Type B pancreatic cell (in vitro differentiated cells): ENCODE measurements around the gene F2RL1. TPM values are rescaled to one million over a fixed set of nuclear protein-coding genes. Genes with fewer than 3 reads are reported as not detected.
"Not testable (repeated sequence)": the region's sequence is repeated elsewhere in the genome, so short reads cannot be mapped to it uniquely, and the experiment has no call there.

Source experiments
- DNase-seq: peaks from one replicate; pipeline ENCODE4 v3.0.0; 2021; ENCODE audit warnings: mixed read lengths; ENCODE audit not compliant: unreplicated experiment; ENCODE audit errors: extremely low spot score
- H3K27ac Mint-ChIP-seq: 2 replicates; pipeline ENCODE4 v1.8.0; 2021; ENCODE audit warnings: mild to moderate bottlenecking, mixed read lengths
- H3K27me3 Mint-ChIP-seq: 2 replicates; pipeline ENCODE4 v1.8.0; 2021; ENCODE audit warnings: mixed read lengths
- H3K36me3 Mint-ChIP-seq: 2 replicates; pipeline ENCODE4 v1.8.0; 2021; ENCODE audit warnings: mixed read lengths
- H3K4me1 Mint-ChIP-seq: one replicate; pipeline ENCODE4 v1.8.0; 2021; ENCODE audit warnings: mixed read lengths; ENCODE audit not compliant: unreplicated experiment
- H3K4me3 Mint-ChIP-seq: 2 replicates; pipeline ENCODE4 v1.8.0; 2021; ENCODE audit warnings: mild to moderate bottlenecking, mixed read lengths
- H3K9me3 Mint-ChIP-seq: 2 replicates; pipeline ENCODE4 v1.8.0; 2021; ENCODE audit warnings: mixed read lengths
- CTCF ChIP-seq: fragments of 200-600 bp; sonication (generic); conservative IDR thresholded peaks from 2 replicates; pipeline ENCODE4 v1.5.0; 2021; ENCODE audit warnings: antibody characterized with exemption, mild to moderate bottlenecking
- total RNA-seq: library from RNA; stranded (reverse); gene quantifications from 2 replicates; pipeline ENCODE4 v1.2.1, GENCODE V29; 2021; ENCODE audit warnings: low replicate concordance

The F2RL1 gene
- total RNA-seq, 1 donor from 2014 or later, result 10.9 TPM

- Mint-ChIP-seq H3K27me3 (no peaks in the 10 kb centered on the region), H3K36me3 (no peaks in the 10 kb centered on the region)
Observed at GRCh38 chr5:76854644-76855043, 35.8 kb downstream of the F2RL1 start.

GRCh38 chr5:76855501-76855900 lies 36.7 kb downstream of the F2RL1 start:
- DNase-seq, H3K9me3 Mint-ChIP-seq, H3K36me3 Mint-ChIP-seq, H3K4me1 Mint-ChIP-seq, H3K4me3 Mint-ChIP-seq, H3K27me3 Mint-ChIP-seq, H3K27ac Mint-ChIP-seq: not testable (repeated sequence)

More at GRCh38 chr5:76854644-76855043, 35.8 kb downstream of the F2RL1 start:
- no peak for DNase-seq
- TF ChIP-seq CTCF, result no peak
- Mint-ChIP-seq H3K27ac (no peak overlapping the region), H3K4me3 (no peak overlapping the region), H3K9me3 (no peaks in the 10 kb centered on the region), H3K4me1 (no peaks in the 10 kb centered on the region)

GRCh38 chr5:76855961-76856360 lies 37.1 kb downstream of the F2RL1 start:
- no peaks in the 10 kb centered on the region for H3K36me3 Mint-ChIP-seq

GRCh38 chr5:76856800-76857199 lies 38.0 kb downstream of the F2RL1 start:
- H3K9me3 Mint-ChIP-seq, H3K27ac Mint-ChIP-seq, H3K27me3 Mint-ChIP-seq, H3K4me3 Mint-ChIP-seq, DNase-seq, H3K4me1 Mint-ChIP-seq, H3K36me3 Mint-ChIP-seq: not testable (repeated sequence)

More at GRCh38 chr5:76855961-76856360, 37.1 kb downstream of the F2RL1 start:
- no peak for DNase-seq
- no peaks in the 10 kb centered on the region for H3K9me3 Mint-ChIP-seq
- no peaks in the 10 kb centered on the region for H3K27me3 Mint-ChIP-seq
- H3K4me3 Mint-ChIP-seq, result no peak overlapping the region
- H3K4me1 Mint-ChIP-seq, result no peaks in the 10 kb centered on the region
- no peak overlapping the region for H3K27ac Mint-ChIP-seq
- TF ChIP-seq CTCF, result no peak

- no peak overlapping the region for H3K27ac Mint-ChIP-seq
- no peak for TF ChIP-seq CTCF
- H3K4me1 Mint-ChIP-seq, result peaks cover 10% of the 10 kb centered on the region
Observed at GRCh38 chr5:76859591-76860247, 40.9 kb downstream of the F2RL1 start.

GRCh38 chr5:76861612-76862011 lies 42.8 kb downstream of the F2RL1 start:
- no peak for DNase-seq
- Mint-ChIP-seq H3K4me1 (peaks cover 10% of the 10 kb centered on the region), H3K9me3 (peaks cover 5% of the 10 kb centered on the region), H3K4me3 (no peak overlapping the region), H3K36me3 (no peaks in the 10 kb centered on the region), H3K27ac (no peak overlapping the region), H3K27me3 (no peaks in the 10 kb centered on the region)
- no peak for TF ChIP-seq CTCF

More at GRCh38 chr5:76859591-76860247, 40.9 kb downstream of the F2RL1 start:
- H3K36me3 Mint-ChIP-seq, result no peaks in the 10 kb centered on the region
- no peak overlapping the region for H3K4me3 Mint-ChIP-seq
- no peaks in the 10 kb centered on the region for H3K27me3 Mint-ChIP-seq
- DNase-seq, result no peak
- H3K9me3 Mint-ChIP-seq, result peaks cover 5% of the 10 kb centered on the region

GRCh38 chr5:76863001-76863400 lies 44.2 kb downstream of the F2RL1 start:
- no peak for DNase-seq
- Mint-ChIP-seq H3K4me3 (no peak overlapping the region), H3K27me3 (no peaks in the 10 kb centered on the region), H3K36me3 (no peaks in the 10 kb centered on the region), H3K4me1 (peaks cover 12% of the 10 kb centered on the region), H3K9me3 (peaks cover 5% of the 10 kb centered on the region), H3K27ac (peak overlapping the region; percentile 50)
- no peak for TF ChIP-seq CTCF
